Hepatocyte (in vitro differentiated cells): Measurements from ENCODE around the gene LMOD1. TPM values are rescaled to one million over a fixed set of nuclear protein-coding genes. Genes with fewer than 3 reads are reported as not detected.

Experiments
- DNase-seq: peaks from one replicate; pipeline ENCODE4 v3.0.0-alpha.2; 2016; ENCODE audit warnings: low spot score
- H2AFZ ChIP-seq: fragments of 200-600 bp; sonication (generic); 2 replicates; pipeline ENCODE4 v1.6.0; 2016; ENCODE audit warnings: antibody characterized with exemption, mild to moderate bottlenecking
- H3K27ac ChIP-seq: fragments of 200-600 bp; sonication (generic); 2 replicates; pipeline ENCODE4 v1.5.1; 2016; ENCODE audit warnings: mild to moderate bottlenecking
- H3K27me3 ChIP-seq: fragments of 200-600 bp; sonication (generic); 2 replicates; pipeline ENCODE4 v1.6.1; 2016
- H3K36me3 ChIP-seq: fragments of 200-600 bp; sonication (generic); replicated peaks from 2 replicates; pipeline ENCODE4 v1.5.1; 2016; ENCODE audit warnings: low read depth; ENCODE audit not compliant: insufficient read depth
- H3K4me1 ChIP-seq: fragments of 200-600 bp; sonication (generic); 2 replicates; pipeline ENCODE4 v1.5.1; 2016; ENCODE audit warnings: mild to moderate bottlenecking, moderate library complexity; ENCODE audit not compliant: insufficient read depth
- H3K4me2 ChIP-seq: fragments of 200-600 bp; sonication (generic); 2 replicates; pipeline ENCODE4 v1.6.0; 2016
- H3K4me3 ChIP-seq: fragments of 200-600 bp; sonication (generic); 2 replicates; pipeline ENCODE4 v1.5.1; 2016; ENCODE audit warnings: mild to moderate bottlenecking
- H3K79me2 ChIP-seq: fragments of 200-600 bp; sonication (generic); 2 replicates; pipeline ENCODE4 v1.6.0; 2017; ENCODE audit warnings: mild to moderate bottlenecking
- H3K9me2 ChIP-seq: fragments of 200-600 bp; sonication (generic); replicated peaks from 2 replicates; pipeline ENCODE4 v1.6.0; 2017; ENCODE audit warnings: mild to moderate bottlenecking; ENCODE audit not compliant: insufficient read depth
- H3K9me3 ChIP-seq: fragments of 200-600 bp; sonication (generic); 2 replicates; pipeline ENCODE4 v1.5.1; 2016; ENCODE audit warnings: low read depth, mild to moderate bottlenecking
- H4K20me1 ChIP-seq: fragments of 200-600 bp; sonication (generic); 2 replicates; pipeline ENCODE4 v1.6.0; 2016; ENCODE audit warnings: mild to moderate bottlenecking; ENCODE audit not compliant: insufficient read depth, poor library complexity, severe bottlenecking
- EZH2 ChIP-seq: fragments of 200-600 bp; sonication (generic); IDR thresholded peaks from 2 replicates; pipeline ENCODE4 v1.6.1; 2016; ENCODE audit warnings: antibody characterized with exemption, mild to moderate bottlenecking, borderline replicate concordance
- EZH2phosphoT487 ChIP-seq: fragments of 200-600 bp; sonication (generic); IDR thresholded peaks from one replicate; pipeline ENCODE4 v1.6.1; 2018; ENCODE audit warnings: antibody characterized with exemption, mild to moderate bottlenecking, low read depth, moderate library complexity; ENCODE audit not compliant: unreplicated experiment, severe bottlenecking
- WGBS: methylation state at CpG from one replicate; pipeline ENCODE4 v1.1.6; 2016; ENCODE audit warnings: low lambda C conversion rate; ENCODE audit errors: missing lambda C conversion rate; 5-methylcytosine and 5-hydroxymethylcytosine counted together
- polyA plus RNA-seq: library from polyadenylated mRNA; unstranded; fragments of >200 nt; fragmentation: Nextera tagmentation; extraction: Ambion mirVana; gene quantifications from 2 replicates; pipeline ENCODE4 v1.2.1, GENCODE V29; 2016
- total RNA-seq: library from RNA; depleted of rRNA; stranded (reverse); fragments of >200 nt; gene quantifications from 2 replicates; pipeline ENCODE4 v1.2.3, GENCODE V29; 2014
- TF ChIP-seq, protein P1 (sequence below): fragments of 200-600 bp; sonication (generic); IDR thresholded peaks from 2 replicates; pipeline ENCODE4 v1.5.1; 2016; ENCODE audit warnings: antibody characterized with exemption, mild to moderate bottlenecking; ENCODE audit not compliant: poor library complexity

The LMOD1 gene
- total and polyA plus RNA-seq, 2 experiments from 2014 or later, result 6.4 to 8.7 TPM

DNA sequence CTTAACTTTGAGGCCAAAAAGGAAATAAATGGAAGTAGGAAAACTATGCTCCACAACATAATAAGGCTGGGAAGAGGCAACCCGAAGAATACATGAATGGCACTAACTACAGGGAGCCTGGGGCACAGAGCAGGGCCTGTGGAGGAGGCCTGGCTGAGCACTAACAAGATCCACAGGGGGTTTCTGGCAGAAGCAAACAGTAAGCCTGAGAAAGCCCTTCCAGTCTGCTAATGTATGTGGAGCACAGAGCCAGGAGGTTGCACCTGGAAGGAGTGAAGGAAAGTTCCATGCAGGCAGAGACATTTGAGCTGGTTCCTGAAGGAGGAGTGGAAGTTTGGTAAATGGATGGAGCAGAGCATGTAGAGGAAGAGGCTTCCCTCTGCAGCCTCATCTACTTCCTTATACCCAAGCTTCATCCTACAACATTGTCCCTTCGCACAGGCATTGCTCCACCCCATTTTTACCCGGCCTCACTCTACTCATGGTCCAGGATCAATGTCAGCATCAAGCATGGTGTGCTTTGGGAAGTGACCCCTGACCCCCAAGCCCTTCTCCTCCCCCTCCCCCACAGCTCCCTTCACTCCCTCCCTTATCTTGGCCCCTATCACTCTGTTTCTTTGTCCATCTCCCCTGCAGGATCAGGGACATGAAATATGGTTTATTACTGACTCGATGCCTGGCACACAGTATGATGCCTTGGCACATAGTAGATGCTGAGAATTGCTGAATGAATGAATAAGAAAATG lies 34.3 kb downstream of the LMOD1 start:
- Histone ChIP-seq H3K4me3 (no peak overlapping the region), H3K4me2 (no peak overlapping the region), H3K9me3 (no peaks in the 10 kb centered on the region), H3K36me3 (no peaks in the 10 kb centered on the region), H3K9me2 (no peaks in the 10 kb centered on the region), H3K4me1 (peaks cover 8% of the 10 kb centered on the region), H3K27ac (no peak overlapping the region), H2AFZ (no peak overlapping the region), H4K20me1 (no peaks in the 10 kb centered on the region), H3K79me2 (no peaks in the 10 kb centered on the region), H3K27me3 (no peaks in the 10 kb centered on the region)
- no peak for DNase-seq
- 73% methylated on average over 4 of the region's 4 CpGs for WGBS
- TF ChIP-seq, protein P1, sequence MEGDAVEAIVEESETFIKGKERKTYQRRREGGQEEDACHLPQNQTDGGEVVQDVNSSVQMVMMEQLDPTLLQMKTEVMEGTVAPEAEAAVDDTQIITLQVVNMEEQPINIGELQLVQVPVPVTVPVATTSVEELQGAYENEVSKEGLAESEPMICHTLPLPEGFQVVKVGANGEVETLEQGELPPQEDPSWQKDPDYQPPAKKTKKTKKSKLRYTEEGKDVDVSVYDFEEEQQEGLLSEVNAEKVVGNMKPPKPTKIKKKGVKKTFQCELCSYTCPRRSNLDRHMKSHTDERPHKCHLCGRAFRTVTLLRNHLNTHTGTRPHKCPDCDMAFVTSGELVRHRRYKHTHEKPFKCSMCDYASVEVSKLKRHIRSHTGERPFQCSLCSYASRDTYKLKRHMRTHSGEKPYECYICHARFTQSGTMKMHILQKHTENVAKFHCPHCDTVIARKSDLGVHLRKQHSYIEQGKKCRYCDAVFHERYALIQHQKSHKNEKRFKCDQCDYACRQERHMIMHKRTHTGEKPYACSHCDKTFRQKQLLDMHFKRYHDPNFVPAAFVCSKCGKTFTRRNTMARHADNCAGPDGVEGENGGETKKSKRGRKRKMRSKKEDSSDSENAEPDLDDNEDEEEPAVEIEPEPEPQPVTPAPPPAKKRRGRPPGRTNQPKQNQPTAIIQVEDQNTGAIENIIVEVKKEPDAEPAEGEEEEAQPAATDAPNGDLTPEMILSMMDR, result no peak
- TF ChIP-seq EZH2phosphoT487, result no peak
- TF ChIP-seq EZH2, result no peak

DNA sequence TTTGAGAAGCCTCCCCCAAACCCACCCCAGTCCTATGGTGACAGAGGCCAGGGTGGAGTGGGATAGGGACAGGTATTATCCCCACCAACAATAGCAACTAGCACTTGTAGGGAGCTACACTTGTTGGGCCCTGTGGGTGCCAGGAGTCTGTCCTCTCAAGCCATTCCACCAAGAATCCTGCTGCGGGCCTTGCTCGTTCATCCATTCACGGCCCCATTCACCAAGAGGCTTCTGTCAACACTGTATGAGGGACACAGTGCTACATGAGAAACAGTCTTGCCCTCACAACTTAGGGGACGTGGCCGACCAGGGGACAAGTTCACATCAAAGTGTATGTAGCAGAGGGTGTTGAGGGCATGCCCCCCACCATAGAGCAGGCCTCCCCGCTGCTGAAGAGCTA lies 38.7 kb downstream of the LMOD1 start:
- Histone ChIP-seq H3K27ac (no peak overlapping the region), H3K4me1 (peaks cover 19% of the 10 kb centered on the region), H3K9me3 (no peaks in the 10 kb centered on the region), H3K9me2 (no peaks in the 10 kb centered on the region), H3K79me2 (no peaks in the 10 kb centered on the region), H4K20me1 (no peaks in the 10 kb centered on the region), H3K27me3 (no peaks in the 10 kb centered on the region), H3K4me3 (no peak overlapping the region), H2AFZ (no peak overlapping the region), H3K36me3 (no peaks in the 10 kb centered on the region), H3K4me2 (no peak overlapping the region)
- no peak for DNase-seq
- 95% methylated on average over 6 of the region's 6 CpGs for WGBS
- TF ChIP-seq EZH2 (no peak), EZH2phosphoT487 (no peak)
- TF ChIP-seq, protein P1, result no peak

DNA sequence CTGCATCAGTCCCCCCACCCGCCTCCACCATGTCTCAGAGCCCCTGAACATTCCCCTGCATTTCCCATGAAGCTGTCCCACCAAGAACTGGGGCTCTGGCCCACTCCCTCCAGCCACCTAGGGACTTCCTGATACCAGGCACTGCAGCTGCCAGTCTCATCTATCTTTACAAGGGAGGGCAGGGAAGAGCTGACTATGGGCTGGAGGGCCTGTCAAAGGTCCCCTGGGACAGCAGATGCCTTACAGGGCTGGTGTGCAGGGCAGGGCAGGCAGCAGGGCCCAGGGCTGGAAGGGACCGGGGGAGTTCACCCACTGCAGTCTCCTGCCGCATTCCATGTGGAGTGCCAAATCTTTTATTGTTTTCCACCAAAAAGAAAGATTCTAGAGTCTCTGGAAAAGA lies 40.0 kb downstream of the LMOD1 start:
- Histone ChIP-seq H3K27me3 (no peaks in the 10 kb centered on the region), H3K79me2 (no peaks in the 10 kb centered on the region), H4K20me1 (no peaks in the 10 kb centered on the region), H3K36me3 (no peaks in the 10 kb centered on the region), H3K4me2 (no peak overlapping the region), H3K4me1 (peaks cover 19% of the 10 kb centered on the region), H2AFZ (no peak overlapping the region), H3K4me3 (no peak overlapping the region), H3K9me3 (no peaks in the 10 kb centered on the region), H3K27ac (no peak overlapping the region), H3K9me2 (no peaks in the 10 kb centered on the region)
- 90% methylated on average over 3 of the region's 3 CpGs for WGBS
- TF ChIP-seq EZH2phosphoT487 (no peak), EZH2 (no peak)
- TF ChIP-seq, protein P1, result no peak
- no peak for DNase-seq
